Tibial artery (tissue), 4 donors: ENCODE measurements around the gene RPL36AL.

Source experiments
- DNase-seq, 2 donors: peaks; one replicate each; pipeline ENCODE4 v3.0.0-alpha.2; 2019
- H3K27ac ChIP-seq, 2 donors: fragments of 200-600 bp; sonication (generic) in 1 of 2; 1 replicate in 1 of 2; 2 replicates in 1 of 2; pipeline ENCODE4 v1.5.1; 2018 to 2019; ENCODE audit warnings: mild to moderate bottlenecking in 1 of 2
- H3K27me3 ChIP-seq, 2 donors: fragments of 200-600 bp; sonication (generic) in 1 of 2; one replicate each; pipeline versions ENCODE4 v1.5.1 to v1.6.0; 2016 to 2019
- H3K36me3 ChIP-seq, 3 donors: fragments of 200-600 bp; sonication (generic) in 2 of 3; one replicate each; pipeline ENCODE4 v1.5.1; 2016 to 2019; ENCODE audit warnings: mild to moderate bottlenecking in 2 of 3
- H3K4me1 ChIP-seq, 4 donors: fragments of 200-600 bp; sonication (generic) in 2 of 4; 1 replicate in 3 of 4; 2 replicates in 1 of 4; pipeline ENCODE4 v1.5.1; 2016 to 2019
- H3K4me3 ChIP-seq, 2 donors: fragments of 200-600 bp; sonication (generic) in 1 of 2; 1 replicate in 1 of 2; 2 replicates in 1 of 2; pipeline ENCODE4 v1.5.1; 2018 to 2019; ENCODE audit warnings: mild to moderate bottlenecking in 2 of 2
- H3K9me3 ChIP-seq, 3 donors: fragments of 200-600 bp; sonication (generic) in 1 of 3; one replicate each; pipeline ENCODE4 v1.5.1; 2016 to 2019
- intact Hi-C: fragments of 100-400 bp; cut with DNase I; formaldehyde crosslinking; loops from one replicate; pipeline ENCODE4 v1.15.0; 2023; ENCODE audit warnings: low total_unique reads
- TF ChIP-seq, protein P1 (sequence below), 2 experiments: fragments of 200-600 bp in 1 of 2; fragments of 450-650 bp in 1 of 2; IDR thresholded peaks; one replicate each; pipeline ENCODE4 v1.5.1; 2017 to 2019; ENCODE audit warnings: antibody characterized with exemption in 2 of 2, mild to moderate bottlenecking in 1 of 2, moderate library complexity in 1 of 2

RPL36AL gene

DNA sequence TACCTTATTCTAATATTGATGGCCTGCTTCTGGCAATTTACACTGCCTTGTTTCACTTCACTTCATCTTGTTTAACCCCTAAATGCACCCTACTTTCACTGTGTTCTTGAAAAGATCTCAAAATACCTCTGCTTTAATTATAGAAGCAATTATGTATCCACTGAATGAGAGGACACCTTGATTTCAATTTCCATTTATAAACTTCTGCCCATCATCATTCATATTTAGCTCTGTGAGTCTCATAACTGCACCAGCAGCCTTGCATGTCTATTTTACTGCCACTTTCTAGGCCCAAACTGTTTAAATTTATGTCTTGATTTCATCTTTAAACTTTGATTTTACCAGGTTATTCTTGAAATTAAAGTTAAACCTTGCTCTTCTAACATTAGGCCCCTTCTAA lies 21.7 kb upstream of the RPL36AL start:
- H3K27ac ChIP-seq = no peak overlapping the region
- no peaks in the 10 kb centered on the region for H3K9me3 ChIP-seq
- no peak for DNase-seq
- intact Hi-C loops = no loop called here
- H3K4me1 ChIP-seq = peaks cover 0 to 31% (median 0%) of the 10 kb centered on the region in 4 donors
- peaks cover 0 to 3% (median 0%) of the 10 kb centered on the region in 3 donors for H3K36me3 ChIP-seq
- H3K4me3 ChIP-seq = no peak overlapping the region
- no peaks in the 10 kb centered on the region for H3K27me3 ChIP-seq
- TF ChIP-seq, protein P1, sequence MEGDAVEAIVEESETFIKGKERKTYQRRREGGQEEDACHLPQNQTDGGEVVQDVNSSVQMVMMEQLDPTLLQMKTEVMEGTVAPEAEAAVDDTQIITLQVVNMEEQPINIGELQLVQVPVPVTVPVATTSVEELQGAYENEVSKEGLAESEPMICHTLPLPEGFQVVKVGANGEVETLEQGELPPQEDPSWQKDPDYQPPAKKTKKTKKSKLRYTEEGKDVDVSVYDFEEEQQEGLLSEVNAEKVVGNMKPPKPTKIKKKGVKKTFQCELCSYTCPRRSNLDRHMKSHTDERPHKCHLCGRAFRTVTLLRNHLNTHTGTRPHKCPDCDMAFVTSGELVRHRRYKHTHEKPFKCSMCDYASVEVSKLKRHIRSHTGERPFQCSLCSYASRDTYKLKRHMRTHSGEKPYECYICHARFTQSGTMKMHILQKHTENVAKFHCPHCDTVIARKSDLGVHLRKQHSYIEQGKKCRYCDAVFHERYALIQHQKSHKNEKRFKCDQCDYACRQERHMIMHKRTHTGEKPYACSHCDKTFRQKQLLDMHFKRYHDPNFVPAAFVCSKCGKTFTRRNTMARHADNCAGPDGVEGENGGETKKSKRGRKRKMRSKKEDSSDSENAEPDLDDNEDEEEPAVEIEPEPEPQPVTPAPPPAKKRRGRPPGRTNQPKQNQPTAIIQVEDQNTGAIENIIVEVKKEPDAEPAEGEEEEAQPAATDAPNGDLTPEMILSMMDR (IDR thresholded peaks at IDR 0.05) = no peak

DNA sequence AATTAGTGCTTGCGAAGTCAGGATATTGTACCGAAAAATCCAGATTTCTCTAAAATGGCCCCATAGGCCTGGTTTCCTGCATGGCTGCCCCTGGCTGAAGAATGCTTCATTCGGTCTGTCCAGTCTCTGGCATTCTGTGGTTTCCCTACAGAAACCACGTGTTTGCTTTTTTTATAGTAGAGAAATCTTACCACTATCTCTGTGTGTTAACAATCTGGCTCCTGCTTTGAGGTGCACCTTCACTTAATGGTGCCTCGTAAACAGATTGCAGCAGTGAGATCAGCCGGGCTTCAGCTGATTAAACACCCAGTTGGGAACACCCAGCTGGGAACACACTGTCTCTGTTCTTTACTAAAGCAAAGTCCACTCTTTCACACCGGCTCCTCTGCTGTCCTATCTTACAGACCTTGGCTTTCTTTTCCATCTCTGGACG lies 21.3 kb upstream of the RPL36AL start:
- peaks cover 0 to 35% (median under 1%) of the 10 kb centered on the region in 4 donors for H3K4me1 ChIP-seq
- H3K27ac ChIP-seq = no peak overlapping the region
- TF ChIP-seq, protein P1 (IDR thresholded peaks at IDR 0.05) = no peak
- peaks cover 0 to 3% (median 0%) of the 10 kb centered on the region in 3 donors for H3K36me3 ChIP-seq
- DNase-seq = no peak
- intact Hi-C loops = no loop called here
- no peaks in the 10 kb centered on the region for H3K9me3 ChIP-seq
- no peaks in the 10 kb centered on the region for H3K27me3 ChIP-seq
- no peak overlapping the region for H3K4me3 ChIP-seq

DNA sequence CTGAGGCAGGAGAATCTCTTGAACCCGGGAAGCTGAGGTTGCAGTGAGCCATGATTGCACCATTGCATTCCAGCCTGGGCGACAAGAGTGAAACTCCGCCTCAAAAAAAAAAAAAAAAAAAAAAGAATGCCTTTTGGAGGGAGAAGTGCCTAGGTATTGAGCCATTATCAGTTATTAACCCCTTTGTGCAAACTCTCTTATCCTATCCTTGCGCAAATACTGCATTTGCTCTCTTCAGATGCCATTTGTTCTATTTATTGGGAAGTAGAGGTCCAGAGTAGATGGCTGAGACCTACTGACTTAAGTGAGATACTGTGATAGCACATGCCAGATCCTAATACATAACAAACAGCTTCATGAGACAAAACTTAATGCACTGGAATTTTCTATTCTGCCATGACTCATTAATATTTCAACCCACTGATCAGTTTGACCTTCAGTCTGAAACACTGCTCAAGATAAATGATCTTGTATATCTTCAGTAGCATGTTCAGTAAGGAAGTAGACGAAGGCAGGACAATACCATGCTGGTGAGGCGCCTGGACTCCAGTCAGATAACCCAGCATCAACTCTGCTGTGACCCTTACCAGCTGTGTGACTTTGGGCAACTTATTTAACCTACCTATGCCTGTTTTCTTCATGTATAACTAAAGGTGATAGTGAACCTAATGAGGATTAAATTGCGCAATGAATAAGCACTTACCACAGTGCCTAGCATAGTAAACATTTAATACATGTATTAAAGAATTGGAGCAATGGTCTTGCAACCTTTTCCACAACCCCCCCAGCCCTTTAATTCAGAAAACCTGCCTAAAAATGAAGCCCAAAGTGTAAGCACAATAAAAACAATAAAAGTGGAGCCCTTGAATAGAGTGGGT lies 20.4 kb upstream of the RPL36AL start:
- Histone ChIP-seq H3K27me3 (no peaks in the 10 kb centered on the region), H3K4me1 (peaks cover 0 to 45% (median 5%) of the 10 kb centered on the region in 4 donors), H3K27ac (no peak overlapping the region), H3K36me3 (peaks cover 0 to 3% (median 0%) of the 10 kb centered on the region in 3 donors), H3K4me3 (no peak overlapping the region), H3K9me3 (no peaks in the 10 kb centered on the region)
- TF ChIP-seq, protein P1 (IDR thresholded peaks at IDR 0.05) = no peak
- intact Hi-C loops = no loop called here
- no peak for DNase-seq

DNA sequence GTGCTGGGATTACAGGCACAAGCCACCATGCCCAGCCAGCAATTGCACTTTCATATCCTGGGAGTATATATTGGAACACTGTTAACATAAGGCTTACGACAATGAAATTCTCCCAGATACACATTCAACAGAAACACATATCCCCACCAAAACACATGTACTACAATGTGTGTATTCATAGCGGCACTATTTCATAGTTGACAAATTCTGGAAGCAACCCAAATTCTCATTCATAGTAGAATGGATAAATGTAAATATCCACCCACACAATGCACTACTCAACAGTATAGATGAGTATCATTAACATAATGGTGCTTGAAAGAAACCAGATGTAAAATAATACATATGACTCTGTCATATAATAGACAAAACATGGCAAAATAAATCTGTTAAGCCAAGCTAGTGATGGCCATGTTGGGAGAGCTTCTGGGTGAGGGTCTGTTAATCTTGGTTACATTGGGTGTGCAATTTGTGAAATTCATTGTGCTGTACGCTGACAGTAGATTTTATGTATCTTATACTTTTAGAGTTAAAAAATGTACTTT lies 17.2 kb upstream of the RPL36AL start:
- Histone ChIP-seq H3K36me3 (peaks cover 0 to 3% (median 0%) of the 10 kb centered on the region in 3 donors), H3K9me3 (no peaks in the 10 kb centered on the region), H3K27me3 (no peaks in the 10 kb centered on the region), H3K4me1 (peaks cover 0 to 49% (median 10%) of the 10 kb centered on the region in 4 donors), H3K27ac (no peak overlapping the region), H3K4me3 (no peak overlapping the region)
- intact Hi-C loops = loop anchor here (10.0 kb wide), 1 partner anchor 477 kb away; the partner anchor contains the start of gene VCPKMT
- TF ChIP-seq, protein P1 (IDR thresholded peaks at IDR 0.05) = no peak
- DNase-seq = no peak

DNA sequence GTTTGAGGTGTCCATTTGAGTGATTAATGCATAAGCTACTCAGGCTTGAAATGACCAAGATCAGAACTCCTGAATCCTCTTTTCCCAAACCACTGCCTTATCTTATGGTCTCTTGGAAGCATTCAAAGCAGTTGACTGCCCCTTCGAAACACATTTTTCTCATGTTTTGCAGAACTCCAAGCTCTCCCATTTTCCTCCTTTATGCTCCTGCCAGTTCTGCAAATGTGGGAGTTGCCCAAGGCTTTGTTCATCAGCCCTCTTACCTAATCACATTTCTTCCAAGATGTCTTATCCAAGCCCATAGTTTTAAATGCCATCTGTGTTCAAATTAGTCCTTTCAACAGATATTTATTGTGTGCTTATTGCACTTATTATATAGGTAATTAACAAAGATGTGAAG lies 16.4 kb upstream of the RPL36AL start:
- no peak overlapping the region for H3K27ac ChIP-seq
- TF ChIP-seq, protein P1 (IDR thresholded peaks at IDR 0.05) = no peak
- H3K4me1 ChIP-seq = peaks cover 0 to 47% (median 18%) of the 10 kb centered on the region in 4 donors
- peaks cover 0 to 3% (median 0%) of the 10 kb centered on the region in 3 donors for H3K36me3 ChIP-seq
- intact Hi-C loops = loop anchor here (10.0 kb wide), 1 partner anchor 478 kb away; the partner anchor contains the start of gene VCPKMT
- H3K27me3 ChIP-seq = no peaks in the 10 kb centered on the region
- no peaks in the 10 kb centered on the region for H3K9me3 ChIP-seq
- DNase-seq = no peak
- H3K4me3 ChIP-seq = no peak overlapping the region
